ENCODE measurements around the gene IFNE.
A peak's percentile ranks its signal among the peaks of the same experiment; 100 is the strongest.

IFNE gene

DNA sequence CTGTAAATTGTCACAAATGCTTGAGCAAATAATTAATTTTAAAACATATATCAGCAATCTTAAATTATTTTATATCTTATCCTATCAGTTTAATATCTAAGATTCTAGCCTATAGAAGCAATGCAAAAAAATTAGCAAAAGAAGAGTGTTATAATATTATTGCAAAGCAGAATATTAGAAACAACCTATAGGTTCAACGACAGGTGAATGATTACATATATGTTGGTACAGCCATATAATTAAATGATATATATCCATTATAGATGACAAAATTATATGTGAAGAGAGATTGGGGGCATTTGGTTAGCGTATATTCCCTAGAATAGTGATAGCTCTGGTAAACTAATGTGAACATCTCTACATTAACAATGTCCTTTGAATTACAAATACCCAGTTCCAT lies at the start of gene IFNE:
IFNE (minus strand) TSS at position 101 of the 400 bp plus-strand sequence. CDS start 619 bp downstream, outside the sequence.
- no peak for DNase-seq

DNA sequence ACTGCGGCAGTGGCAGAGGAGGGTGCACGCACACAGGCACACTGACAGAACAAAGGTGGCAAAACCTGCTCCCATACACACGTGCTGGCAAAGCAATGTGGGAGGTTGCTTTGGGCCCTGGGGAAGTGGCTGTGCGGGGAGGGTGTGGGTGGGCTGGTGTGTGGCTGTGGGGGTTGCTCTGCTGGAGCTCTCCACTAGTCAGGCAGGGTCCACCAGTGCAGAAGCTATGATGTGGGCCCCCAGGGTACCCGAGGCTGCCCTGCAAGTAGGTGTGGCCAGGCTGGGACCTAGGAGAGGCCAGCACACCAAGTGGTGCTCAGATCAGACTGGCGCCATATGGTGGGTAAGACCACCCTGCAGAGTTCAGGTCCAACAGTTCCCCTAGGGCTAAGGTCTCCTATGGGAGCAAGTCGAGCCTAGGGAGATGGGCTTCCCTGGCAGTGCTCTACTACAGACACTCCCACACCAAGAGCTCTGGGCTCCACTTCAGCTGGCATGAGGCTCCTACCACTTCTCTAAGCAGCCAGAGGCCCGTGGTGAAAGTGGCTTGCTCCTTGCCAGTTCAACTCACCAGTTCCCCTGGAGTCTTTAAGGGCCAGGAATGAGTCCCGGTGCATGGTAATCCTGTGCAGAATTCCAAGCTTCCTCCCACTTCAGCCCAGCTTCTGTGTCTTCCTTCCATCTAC lies 46.2 kb upstream of the IFNE start:
- DNase-seq, result no peak

- no peak for DNase-seq
Measured at GRCh38 chr9:21527579-21527978, 45.5 kb upstream of the IFNE start.

GRCh38 chr9:21525174-21525573 lies 43.1 kb upstream of the IFNE start:
- DNase-seq, result no peak

GRCh38 chr9:21524099-21524830 lies 42.2 kb upstream of the IFNE start:
- no peak for DNase-seq

GRCh38 chr9:21523021-21524014 lies 41.2 kb upstream of the IFNE start:
- DNase-seq, result no peak

- no peak for DNase-seq
Measured at GRCh38 chr9:21522348-21522747, 40.2 kb upstream of the IFNE start.

DNA sequence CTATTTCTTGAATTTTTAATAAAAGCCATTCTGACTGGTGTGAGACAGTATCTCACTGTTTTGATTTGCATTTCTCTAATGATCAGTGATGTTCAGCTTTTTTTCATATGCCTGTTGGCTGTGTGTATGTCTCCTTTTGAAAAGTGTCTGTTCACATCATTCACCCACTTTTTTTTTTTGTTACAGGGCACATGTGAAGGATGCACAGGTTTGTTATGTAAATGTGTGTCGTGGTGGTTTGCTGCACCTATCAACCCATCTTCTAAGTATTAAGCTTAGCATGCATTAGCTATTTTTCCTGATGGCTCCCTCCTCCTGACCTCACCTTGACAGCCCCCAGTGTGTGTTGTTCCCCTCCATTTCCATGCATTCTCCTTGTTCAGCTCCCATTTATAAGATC lies 39.3 kb upstream of the IFNE start:
- no peak for DNase-seq

- no peak for DNase-seq
Measured at GRCh38 chr9:21520501-21521228, 38.6 kb upstream of the IFNE start.

DNA sequence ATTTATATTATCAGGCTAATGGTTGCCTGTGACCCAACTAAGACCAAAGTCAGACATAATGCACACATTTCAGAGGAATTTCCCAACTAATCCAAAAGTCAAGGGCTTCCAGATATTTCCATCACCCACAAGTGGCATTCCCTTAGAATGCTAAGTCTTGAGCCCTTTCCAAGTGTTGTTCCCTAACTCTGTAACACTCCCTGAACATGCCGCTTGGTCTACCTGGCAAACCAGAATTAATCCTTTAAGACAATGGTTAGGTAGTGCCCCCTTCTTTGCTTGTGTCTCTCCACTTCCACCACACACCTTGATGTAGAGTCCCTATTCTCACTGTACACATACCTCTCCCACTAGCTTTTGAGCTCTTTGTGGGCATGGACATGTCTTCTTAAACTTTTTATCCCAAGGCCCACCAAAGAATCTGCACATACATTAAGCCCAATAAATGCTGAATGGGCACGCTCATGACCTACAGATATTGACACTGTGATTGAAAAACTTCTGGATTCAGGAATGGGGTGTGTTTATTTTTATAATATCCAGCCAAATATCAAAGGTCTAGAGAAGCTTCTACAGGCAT lies 37.8 kb upstream of the IFNE start:
- DNase-seq, result no peak

GRCh38 chr9:21516796-21517195 lies 34.7 kb upstream of the IFNE start:
- DNase-seq, result no peak

- peak in 1 of 2 donors; percentile 2 for DNase-seq
Measured at GRCh38 chr9:21513431-21513830, 31.3 kb upstream of the IFNE start.

- no peak for DNase-seq
Measured at GRCh38 chr9:21510806-21511205, 28.7 kb upstream of the IFNE start.

DNA sequence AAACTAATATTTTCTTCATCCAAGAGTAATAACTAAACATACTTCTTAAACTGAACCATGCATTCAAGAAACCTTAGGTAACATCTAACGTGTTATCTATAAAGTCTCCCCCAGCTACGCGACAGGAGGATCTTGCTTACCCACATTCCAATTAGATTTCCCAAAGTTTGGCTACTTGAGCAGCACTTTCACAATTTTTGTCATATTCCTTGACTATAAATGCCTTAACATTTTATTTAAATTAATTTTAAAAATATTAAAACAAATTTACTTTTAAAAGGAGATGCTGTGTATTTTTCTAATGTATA lies 25.3 kb upstream of the IFNE start:
- DNase-seq, result no peak

- no peak for DNase-seq
Measured at GRCh38 chr9:21506626-21507482, 24.7 kb upstream of the IFNE start.

GRCh38 chr9:21505425-21506179 lies 23.5 kb upstream of the IFNE start:
- DNase-seq, result no peak

DNA sequence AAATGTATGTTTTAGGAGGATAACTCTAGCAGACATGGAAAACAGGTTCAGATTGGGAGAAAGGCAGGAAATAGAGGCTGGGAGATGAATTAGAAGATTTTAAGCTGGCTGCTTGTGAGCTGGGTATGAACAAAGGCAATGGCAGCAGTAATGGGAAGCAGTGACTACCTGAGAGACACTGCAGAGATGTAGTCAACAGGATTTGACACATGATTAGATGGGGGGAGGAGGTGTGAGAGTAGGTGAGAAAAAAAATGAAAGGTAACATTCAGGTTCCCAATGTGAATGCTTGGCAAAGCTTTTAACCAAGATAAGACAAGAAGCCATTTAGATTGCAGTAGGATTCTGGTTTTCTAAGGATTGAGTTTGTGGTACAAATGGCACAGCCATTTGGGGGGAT lies 22.8 kb upstream of the IFNE start:
- no peak for DNase-seq

DNA sequence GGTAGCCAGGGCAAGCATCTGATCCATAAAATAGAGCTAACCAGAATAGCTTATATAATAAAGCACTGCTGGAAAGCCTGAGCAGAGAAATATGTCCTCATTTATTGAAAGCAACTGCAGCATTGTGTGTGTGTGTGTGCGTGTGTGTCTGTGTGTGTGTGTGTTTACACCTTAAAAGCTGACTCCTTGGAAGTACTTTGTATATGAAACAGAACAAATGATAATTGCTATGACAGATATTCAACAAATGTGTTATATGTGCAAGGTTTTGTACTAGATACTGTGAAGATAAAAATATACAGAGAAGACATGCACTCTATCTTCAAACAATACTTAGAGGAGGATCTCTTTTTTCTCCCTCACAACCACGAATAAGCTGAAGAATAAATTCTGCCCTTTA lies 22.0 kb upstream of the IFNE start:
- DNase-seq, result no peak

GRCh38 chr9:21502586-21502985 lies 20.5 kb upstream of the IFNE start:
- DNase-seq, result no peak

DNA sequence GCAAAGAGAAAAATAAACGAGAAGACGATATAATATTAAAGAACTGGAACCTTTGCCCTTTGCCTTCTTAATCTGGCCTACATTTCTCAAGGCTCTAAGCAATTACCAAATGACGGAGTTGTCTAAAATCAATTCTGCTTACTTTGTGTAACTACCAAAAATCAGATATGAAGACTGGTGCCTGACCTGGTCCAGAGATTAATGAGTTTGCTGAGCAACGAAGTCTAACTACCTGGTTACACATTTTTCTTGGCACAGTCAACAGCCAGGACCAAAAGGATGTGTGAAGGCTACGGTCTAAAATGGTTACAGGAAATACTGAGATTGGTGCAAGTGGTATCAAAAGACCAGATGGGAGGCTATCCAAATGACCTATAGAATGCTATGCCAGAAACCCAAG lies 17.8 kb upstream of the IFNE start:
- DNase-seq, result no peak

GRCh38 chr9:21491756-21492155 lies 9.6 kb upstream of the IFNE start:
- DNase-seq, result no peak

All from inflammatory macrophage treated with lipopolysaccharide for 1 hour (primary cell).